OCI-LY1 (cell line): Measurements from ENCODE around the gene SPATA32.
A peak's percentile ranks its signal among the peaks of the same experiment; 100 is the strongest.

Source experiments
- H2AFZ ChIP-seq: fragments of 200-600 bp; sonication (generic), shearing (Covaris generic); 2 replicates; pipeline ENCODE4 v1.6.0; 2014; ENCODE audit warnings: antibody characterized with exemption, mild to moderate bottlenecking, low read length
- H3F3A ChIP-seq: fragments of 200-600 bp; sonication (generic), shearing (Covaris generic); 2 replicates; pipeline ENCODE4 v1.6.0; 2014; ENCODE audit warnings: mild to moderate bottlenecking, antibody characterized with exemption, low read length, moderate library complexity; ENCODE audit not compliant: insufficient read depth
- H3K27ac ChIP-seq: fragments of 200-600 bp; sonication (generic); 2 replicates; pipeline ENCODE4 v1.5.1; 2014; ENCODE audit warnings: low read length, mixed run types, mild to moderate bottlenecking, low read depth; ENCODE audit not compliant: poor library complexity, severe bottlenecking
- H3K27me3 ChIP-seq: fragments of 200-600 bp; sonication (generic); 2 replicates; pipeline ENCODE4 v1.6.0; 2014; ENCODE audit warnings: antibody characterized with exemption, mild to moderate bottlenecking, low read length, moderate library complexity; ENCODE audit not compliant: insufficient read depth
- H3K36me3 ChIP-seq: fragments of 200-600 bp; sonication (generic); 2 replicates; pipeline ENCODE4 v1.6.1; 2014; ENCODE audit warnings: mild to moderate bottlenecking, antibody characterized with exemption, low read length, moderate library complexity, mixed read lengths; ENCODE audit not compliant: insufficient read depth
- H3K4me1 ChIP-seq: fragments of 200-600 bp; sonication (generic); 2 replicates; pipeline ENCODE4 v1.5.1; 2014; ENCODE audit warnings: mild to moderate bottlenecking, low read length, moderate library complexity; ENCODE audit not compliant: insufficient read depth, severe bottlenecking
- H3K4me2 ChIP-seq: fragments of 200-600 bp; sonication (generic), shearing (Covaris generic); 2 replicates; pipeline ENCODE4 v1.6.1; 2014; ENCODE audit warnings: low read length
- H3K4me3 ChIP-seq: fragments of 200-600 bp; sonication (generic); 2 replicates; pipeline ENCODE4 v1.5.1; 2014; ENCODE audit warnings: low read length, low read depth, mild to moderate bottlenecking, mixed read lengths; ENCODE audit not compliant: poor library complexity, severe bottlenecking
- H3K79me2 ChIP-seq: fragments of 200-600 bp; shearing (Covaris generic); 2 replicates; pipeline ENCODE4 v1.6.1; 2016; ENCODE audit warnings: mixed run types, low read length, mixed read lengths; ENCODE audit not compliant: insufficient read depth
- H3K9ac ChIP-seq: fragments of 200-600 bp; sonication (generic), shearing (Covaris generic); 2 replicates; pipeline ENCODE4 v1.6.1; 2014; ENCODE audit warnings: mild to moderate bottlenecking, low read length, mixed read lengths
- H3K9me2 ChIP-seq: fragments of 200-600 bp; sonication (generic), shearing (Covaris generic); 2 replicates; pipeline ENCODE4 v1.6.1; 2014; ENCODE audit warnings: low read depth, mild to moderate bottlenecking, low read length, mixed read lengths
- H3K9me3 ChIP-seq: fragments of 200-600 bp; shearing (Covaris generic); 2 replicates; pipeline ENCODE4 v1.6.1; 2014; ENCODE audit warnings: low read length, mixed read lengths
- H4K20me1 ChIP-seq: fragments of 200-600 bp; sonication (generic), shearing (Covaris generic); 2 replicates; pipeline ENCODE4 v1.6.0; 2016; ENCODE audit warnings: mild to moderate bottlenecking, low read length; ENCODE audit not compliant: insufficient read depth
- EZH2 ChIP-seq: fragments of 200-600 bp; sonication (generic), shearing (Covaris generic); IDR thresholded peaks from 2 replicates; pipeline ENCODE4 v1.8.0; 2017; ENCODE audit warnings: borderline replicate concordance, mixed run types, mild to moderate bottlenecking, antibody characterized with exemption, low read length, moderate library complexity, mixed read lengths
- TF ChIP-seq, protein P1 (sequence below): fragments of 200-600 bp; sonication (generic), shearing (Covaris generic); IDR thresholded peaks from 2 replicates; pipeline ENCODE4 v1.5.1; 2017; ENCODE audit warnings: mild to moderate bottlenecking, antibody characterized with exemption, low read length, moderate library complexity, mixed read lengths

The SPATA32 gene

DNA sequence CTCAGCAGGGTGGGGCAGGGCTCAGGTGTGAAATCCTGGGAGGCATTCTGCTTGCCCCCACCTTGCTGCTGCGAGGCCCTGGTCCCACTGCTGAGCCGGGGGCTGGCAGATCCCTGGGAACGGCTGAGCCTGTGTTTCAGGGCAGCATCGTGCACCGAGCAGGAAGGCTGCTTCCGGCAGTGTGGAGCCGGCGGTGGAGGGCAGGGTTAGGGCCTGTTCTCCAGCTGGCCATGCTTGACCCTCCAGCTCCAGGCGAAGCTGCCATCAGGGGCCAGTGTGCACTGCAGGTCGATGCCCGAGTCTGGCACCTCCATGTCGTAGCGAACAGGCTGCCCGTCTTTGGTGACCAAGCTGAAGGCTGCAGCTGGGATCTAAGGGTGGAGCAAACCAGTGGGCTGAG lies 2.5 kb upstream of the SPATA32 start:
- Histone ChIP-seq H3K27me3 (no peaks in the 10 kb centered on the region), H3K36me3 (peaks cover 21% of the 10 kb centered on the region), H3K9me2 (no peaks in the 10 kb centered on the region), H3K4me2 (no peak overlapping the region), H4K20me1 (no peaks in the 10 kb centered on the region), H3K9ac (no peak overlapping the region), H2AFZ (no peak overlapping the region), H3K9me3 (no peaks in the 10 kb centered on the region), H3K4me3 (no peak overlapping the region), H3F3A (no peaks in the 10 kb centered on the region), H3K27ac (no peak overlapping the region), H3K4me1 (peaks cover 17% of the 10 kb centered on the region), H3K79me2 (no peaks in the 10 kb centered on the region)
- TF ChIP-seq EZH2, result no peak
- TF ChIP-seq, protein P1, sequence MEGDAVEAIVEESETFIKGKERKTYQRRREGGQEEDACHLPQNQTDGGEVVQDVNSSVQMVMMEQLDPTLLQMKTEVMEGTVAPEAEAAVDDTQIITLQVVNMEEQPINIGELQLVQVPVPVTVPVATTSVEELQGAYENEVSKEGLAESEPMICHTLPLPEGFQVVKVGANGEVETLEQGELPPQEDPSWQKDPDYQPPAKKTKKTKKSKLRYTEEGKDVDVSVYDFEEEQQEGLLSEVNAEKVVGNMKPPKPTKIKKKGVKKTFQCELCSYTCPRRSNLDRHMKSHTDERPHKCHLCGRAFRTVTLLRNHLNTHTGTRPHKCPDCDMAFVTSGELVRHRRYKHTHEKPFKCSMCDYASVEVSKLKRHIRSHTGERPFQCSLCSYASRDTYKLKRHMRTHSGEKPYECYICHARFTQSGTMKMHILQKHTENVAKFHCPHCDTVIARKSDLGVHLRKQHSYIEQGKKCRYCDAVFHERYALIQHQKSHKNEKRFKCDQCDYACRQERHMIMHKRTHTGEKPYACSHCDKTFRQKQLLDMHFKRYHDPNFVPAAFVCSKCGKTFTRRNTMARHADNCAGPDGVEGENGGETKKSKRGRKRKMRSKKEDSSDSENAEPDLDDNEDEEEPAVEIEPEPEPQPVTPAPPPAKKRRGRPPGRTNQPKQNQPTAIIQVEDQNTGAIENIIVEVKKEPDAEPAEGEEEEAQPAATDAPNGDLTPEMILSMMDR, result no peak

DNA sequence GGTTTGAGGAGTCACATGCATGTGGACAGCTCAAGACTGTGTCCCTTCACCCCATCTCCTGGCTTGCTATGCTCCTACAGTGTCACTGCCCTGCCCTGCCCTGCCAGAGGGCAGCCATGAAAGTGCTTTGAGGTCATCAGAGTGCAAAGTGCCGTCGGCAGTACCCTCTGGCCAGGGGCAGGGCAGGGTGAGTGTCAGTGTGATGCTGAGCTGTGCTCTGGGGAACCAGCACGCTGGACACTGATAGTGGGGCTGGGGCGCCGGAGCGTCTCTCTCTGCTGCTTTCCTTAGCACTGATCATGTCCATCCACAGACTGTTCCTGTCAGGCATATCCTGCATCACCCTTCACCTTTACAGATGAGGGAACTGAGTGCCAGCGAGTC lies 1.6 kb upstream of the SPATA32 start:
- Histone ChIP-seq H3K9me2 (no peaks in the 10 kb centered on the region), H3K4me1 (peaks cover 17% of the 10 kb centered on the region), H3K9me3 (no peaks in the 10 kb centered on the region), H3K79me2 (no peaks in the 10 kb centered on the region), H3K36me3 (peaks cover 17% of the 10 kb centered on the region), H3K27ac (no peak overlapping the region), H3K27me3 (no peaks in the 10 kb centered on the region), H4K20me1 (no peaks in the 10 kb centered on the region), H2AFZ (no peak overlapping the region), H3F3A (no peaks in the 10 kb centered on the region), H3K4me3 (no peak overlapping the region), H3K9ac (no peak overlapping the region), H3K4me2 (no peak overlapping the region)
- TF ChIP-seq, protein P1, result no peak
- no peak for TF ChIP-seq EZH2

DNA sequence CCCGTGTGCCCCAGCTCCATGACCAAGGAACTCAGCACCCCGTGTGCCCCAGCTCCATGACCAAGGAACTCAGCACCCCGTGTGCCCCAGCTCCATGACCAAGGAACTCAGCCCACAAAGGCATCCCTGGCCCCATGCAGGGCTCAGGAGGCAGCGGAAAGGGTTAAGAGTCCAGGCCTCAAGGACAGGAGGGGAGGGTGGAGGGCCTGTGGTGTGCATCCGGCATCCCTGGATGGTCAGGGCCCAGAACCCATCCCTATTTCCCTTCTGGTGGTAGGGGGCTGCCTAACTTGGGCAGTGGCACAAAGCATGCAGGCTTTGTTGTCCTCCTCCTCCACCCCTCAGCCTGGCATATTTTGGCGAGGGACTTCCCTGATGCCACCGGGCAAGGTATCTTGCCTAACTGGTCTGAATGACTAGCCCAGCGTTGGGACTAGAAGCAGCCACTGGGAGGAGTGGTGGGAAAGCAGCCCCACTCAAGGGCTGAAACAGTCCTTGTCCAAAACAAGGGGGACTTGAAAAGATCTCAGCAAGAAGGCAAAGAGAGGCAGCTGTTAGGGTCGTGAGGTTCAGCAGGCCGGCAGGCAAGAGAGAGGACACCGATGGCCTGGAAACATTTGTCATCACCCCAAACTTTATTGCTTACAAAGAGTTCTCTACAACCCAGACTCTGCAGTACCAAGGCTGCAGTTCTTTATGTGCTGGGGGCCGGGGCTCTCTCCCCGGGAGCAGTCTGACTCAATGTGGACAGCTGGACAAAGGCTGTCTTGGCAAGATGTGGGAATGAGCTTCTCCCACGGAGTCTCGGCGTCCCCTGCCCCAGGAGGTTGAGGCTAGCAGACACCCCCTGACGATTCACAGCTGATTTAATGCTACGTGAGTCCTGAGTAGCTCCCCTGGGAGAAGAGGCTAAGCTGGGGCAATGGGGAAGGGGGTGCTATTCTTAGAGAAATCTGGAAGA lies 902 bp upstream of the SPATA32 start:
- H3F3A ChIP-seq, result no peaks in the 10 kb centered on the region
- peak overlapping the region; percentile 62 for H3K4me3 ChIP-seq
- peaks cover 17% of the 10 kb centered on the region for H3K4me1 ChIP-seq
- H4K20me1 ChIP-seq, result no peaks in the 10 kb centered on the region
- no peaks in the 10 kb centered on the region for H3K79me2 ChIP-seq
- no peak overlapping the region for H2AFZ ChIP-seq
- no peak overlapping the region for H3K27ac ChIP-seq
- TF ChIP-seq, protein P1, result no peak
- TF ChIP-seq EZH2, result no peak
- H3K4me2 ChIP-seq, result peak overlapping the region; percentile 69
- H3K9ac ChIP-seq, result peak overlapping the region; percentile 59; the same call in 1 of the 2 replicates
- no peaks in the 10 kb centered on the region for H3K27me3 ChIP-seq
- no peaks in the 10 kb centered on the region for H3K9me3 ChIP-seq
- peaks cover 17% of the 10 kb centered on the region for H3K36me3 ChIP-seq
- H3K9me2 ChIP-seq, result no peaks in the 10 kb centered on the region
